Rectal smooth muscle tissue (tissue), 1 donor: Measurements from ENCODE around the gene STAT4.

ENCODE experiments used
- H3K27ac ChIP-seq: one replicate; pipeline ENCODE4 v1.7.0; 2013; ENCODE audit warnings: low read depth, low read length, inconsistent platforms
- H3K27me3 ChIP-seq: one replicate; pipeline ENCODE4 v1.7.0; 2013; ENCODE audit warnings: low read length; ENCODE audit not compliant: control insufficient read depth, insufficient read depth
- H3K36me3 ChIP-seq: one replicate; pipeline ENCODE4 v1.7.0; 2013; ENCODE audit warnings: low read length; ENCODE audit not compliant: control insufficient read depth, insufficient read depth
- H3K4me1 ChIP-seq: one replicate; pipeline ENCODE4 v1.7.0; 2013; ENCODE audit warnings: low read length; ENCODE audit not compliant: control insufficient read depth, insufficient read depth
- H3K4me3 ChIP-seq: one replicate; pipeline ENCODE4 v1.7.0; 2013; ENCODE audit warnings: low read length
- H3K9ac ChIP-seq: one replicate; pipeline ENCODE4 v1.7.0; 2013; ENCODE audit warnings: low read length

STAT4 gene

GRCh38 chr2:191122638-191123294 lies 28.0 kb downstream of the STAT4 start:
- H3K4me3 ChIP-seq = no peak overlapping the region
- H3K4me1 ChIP-seq = no peaks in the 10 kb centered on the region
- H3K36me3 ChIP-seq = no peaks in the 10 kb centered on the region
- H3K9ac ChIP-seq = no peak overlapping the region
- no peak overlapping the region for H3K27ac ChIP-seq
- H3K27me3 ChIP-seq = no peaks in the 10 kb centered on the region

- no peak overlapping the region for H3K27ac ChIP-seq
- no peaks in the 10 kb centered on the region for H3K4me1 ChIP-seq
- no peaks in the 10 kb centered on the region for H3K27me3 ChIP-seq
- H3K9ac ChIP-seq = no peak overlapping the region
- no peak overlapping the region for H3K4me3 ChIP-seq
- H3K36me3 ChIP-seq = no peaks in the 10 kb centered on the region
Measured at GRCh38 chr2:191117341-191117740, 33.5 kb downstream of the STAT4 start.

GRCh38 chr2:191115804-191116203 lies 35.0 kb downstream of the STAT4 start:
- Histone ChIP-seq H3K36me3 (no peaks in the 10 kb centered on the region), H3K4me1 (no peaks in the 10 kb centered on the region), H3K9ac (no peak overlapping the region), H3K27me3 (no peaks in the 10 kb centered on the region), H3K27ac (no peak overlapping the region), H3K4me3 (no peak overlapping the region)

- Histone ChIP-seq H3K36me3 (no peaks in the 10 kb centered on the region), H3K4me3 (no peak overlapping the region), H3K27me3 (no peaks in the 10 kb centered on the region), H3K9ac (no peak overlapping the region), H3K4me1 (no peaks in the 10 kb centered on the region), H3K27ac (no peak overlapping the region)
Measured at GRCh38 chr2:191115391-191115790, 35.4 kb downstream of the STAT4 start.

- Histone ChIP-seq H3K36me3 (no peaks in the 10 kb centered on the region), H3K4me3 (no peak overlapping the region), H3K27me3 (no peaks in the 10 kb centered on the region), H3K4me1 (no peaks in the 10 kb centered on the region), H3K27ac (no peak overlapping the region), H3K9ac (no peak overlapping the region)
Measured at GRCh38 chr2:191114403-191114886, 36.3 kb downstream of the STAT4 start.

GRCh38 chr2:191113761-191114160 lies 37.0 kb downstream of the STAT4 start:
- Histone ChIP-seq H3K27me3 (no peaks in the 10 kb centered on the region), H3K27ac (no peak overlapping the region), H3K36me3 (no peaks in the 10 kb centered on the region), H3K4me1 (no peaks in the 10 kb centered on the region), H3K4me3 (no peak overlapping the region), H3K9ac (no peak overlapping the region)

- no peak overlapping the region for H3K27ac ChIP-seq
- H3K9ac ChIP-seq = no peak overlapping the region
- H3K36me3 ChIP-seq = no peaks in the 10 kb centered on the region
- no peak overlapping the region for H3K4me3 ChIP-seq
- no peaks in the 10 kb centered on the region for H3K27me3 ChIP-seq
- H3K4me1 ChIP-seq = no peaks in the 10 kb centered on the region
Measured at GRCh38 chr2:191112448-191112901, 38.3 kb downstream of the STAT4 start.

GRCh38 chr2:191109888-191110287 lies 40.9 kb downstream of the STAT4 start:
- Histone ChIP-seq H3K4me3 (no peak overlapping the region), H3K27ac (no peak overlapping the region), H3K9ac (no peak overlapping the region), H3K27me3 (no peaks in the 10 kb centered on the region), H3K4me1 (no peaks in the 10 kb centered on the region), H3K36me3 (no peaks in the 10 kb centered on the region)

GRCh38 chr2:191108331-191108730 lies 42.5 kb downstream of the STAT4 start:
- Histone ChIP-seq H3K9ac (no peak overlapping the region), H3K4me1 (no peaks in the 10 kb centered on the region), H3K4me3 (no peak overlapping the region), H3K27me3 (no peaks in the 10 kb centered on the region), H3K27ac (no peak overlapping the region), H3K36me3 (no peaks in the 10 kb centered on the region)

- H3K27ac ChIP-seq = no peak overlapping the region
- H3K9ac ChIP-seq = no peak overlapping the region
- no peaks in the 10 kb centered on the region for H3K36me3 ChIP-seq
- no peak overlapping the region for H3K4me3 ChIP-seq
- H3K27me3 ChIP-seq = no peaks in the 10 kb centered on the region
- no peaks in the 10 kb centered on the region for H3K4me1 ChIP-seq
Measured at GRCh38 chr2:191105082-191105481, 45.7 kb downstream of the STAT4 start.

- no peaks in the 10 kb centered on the region for H3K36me3 ChIP-seq
- no peak overlapping the region for H3K27ac ChIP-seq
- no peak overlapping the region for H3K9ac ChIP-seq
- H3K27me3 ChIP-seq = no peaks in the 10 kb centered on the region
- no peaks in the 10 kb centered on the region for H3K4me1 ChIP-seq
- no peak overlapping the region for H3K4me3 ChIP-seq
Measured at GRCh38 chr2:191103774-191104173, 47.0 kb downstream of the STAT4 start.

- no peaks in the 10 kb centered on the region for H3K4me1 ChIP-seq
- no peak overlapping the region for H3K9ac ChIP-seq
- no peaks in the 10 kb centered on the region for H3K27me3 ChIP-seq
- no peak overlapping the region for H3K4me3 ChIP-seq
- H3K36me3 ChIP-seq = no peaks in the 10 kb centered on the region
- no peak overlapping the region for H3K27ac ChIP-seq
Measured at GRCh38 chr2:191100216-191100615, 50.6 kb downstream of the STAT4 start.

- Histone ChIP-seq H3K27me3 (no peaks in the 10 kb centered on the region), H3K4me1 (no peaks in the 10 kb centered on the region), H3K36me3 (no peaks in the 10 kb centered on the region), H3K27ac (no peak overlapping the region), H3K9ac (no peak overlapping the region), H3K4me3 (no peak overlapping the region)
Measured at GRCh38 chr2:191087311-191087710, 63.5 kb downstream of the STAT4 start.
